Breast epithelium (tissue), 4 donors: ENCODE results near the gene CENPM. TPM values are rescaled to one million over a fixed set of nuclear protein-coding genes. Genes with fewer than 3 reads are reported as not detected.

Experiments
- DNase-seq, 2 donors: peaks; one replicate each; pipeline ENCODE4 v3.0.0-alpha.2; 2019; ENCODE audit warnings: low spot score in 2 of 2
- H3K27ac ChIP-seq, 2 donors: fragments of 200-600 bp; sonication (generic) in 1 of 2; one replicate each; pipeline ENCODE4 v1.5.1; 2016 to 2019; ENCODE audit warnings: mild to moderate bottlenecking in 1 of 2
- H3K27me3 ChIP-seq, 2 donors: fragments of 200-600 bp; sonication (generic) in 1 of 2; one replicate each; pipeline versions ENCODE4 v1.5.1 to v1.6.0; 2017 to 2019; ENCODE audit warnings: control low read depth in 1 of 2, mild to moderate bottlenecking in 1 of 2
- H3K36me3 ChIP-seq: fragments of 200-600 bp; one replicate; pipeline ENCODE4 v1.5.1; 2019
- H3K4me1 ChIP-seq, 2 donors: fragments of 200-600 bp; sonication (generic); one replicate each; pipeline ENCODE4 v1.5.1; 2016 to 2019; ENCODE audit warnings: control low read depth in 1 of 2
- H3K4me3 ChIP-seq, 3 donors: fragments of 200-600 bp; sonication (generic); 1 replicate in 2 of 3; 2 replicates in 1 of 3; pipeline ENCODE4 v1.5.1; 2016 to 2019; ENCODE audit warnings: mild to moderate bottlenecking in 3 of 3, moderate library complexity in 2 of 3
- H3K9me3 ChIP-seq, 2 donors: fragments of 200-600 bp; sonication (generic) in 1 of 2; one replicate each; pipeline ENCODE4 v1.5.1; 2016 to 2019; ENCODE audit warnings: control low read depth in 1 of 2
- CTCF ChIP-seq, 3 donors: fragments of 450-650 bp; IDR thresholded peaks; one replicate each; pipeline ENCODE4 v1.5.1; 2016 to 2017; ENCODE audit warnings: antibody characterized with exemption in 3 of 3, mild to moderate bottlenecking in 3 of 3, moderate library complexity in 3 of 3
- POLR2A ChIP-seq: fragments of 450-650 bp; IDR thresholded peaks from one replicate; pipeline ENCODE4 v1.6.1; 2016; ENCODE audit warnings: antibody characterized with exemption, mild to moderate bottlenecking, moderate library complexity
- POLR2AphosphoS5 ChIP-seq, 3 donors: sonication (generic); formaldehyde crosslinking; IDR thresholded peaks; one replicate each; pipeline ENCODE4 v1.6.1; 2017; ENCODE audit warnings: antibody characterized with exemption in 3 of 3
- intact Hi-C: fragments of 100-400 bp; cut with DNase I; formaldehyde crosslinking; loops from one replicate; pipeline ENCODE4 v1.15.1; 2023; ENCODE audit warnings: low total_unique reads
- total RNA-seq, 3 donors: library from RNA; depleted of rRNA; stranded (reverse); fragments of >200 nt; gene quantifications; one replicate each; pipeline ENCODE4 v1.1.0, GENCODE V29; 2016

The CENPM gene
- total RNA-seq, 3 donors from 2014 or later, result 1.5 to 2.9 (median 1.9) TPM

DNA sequence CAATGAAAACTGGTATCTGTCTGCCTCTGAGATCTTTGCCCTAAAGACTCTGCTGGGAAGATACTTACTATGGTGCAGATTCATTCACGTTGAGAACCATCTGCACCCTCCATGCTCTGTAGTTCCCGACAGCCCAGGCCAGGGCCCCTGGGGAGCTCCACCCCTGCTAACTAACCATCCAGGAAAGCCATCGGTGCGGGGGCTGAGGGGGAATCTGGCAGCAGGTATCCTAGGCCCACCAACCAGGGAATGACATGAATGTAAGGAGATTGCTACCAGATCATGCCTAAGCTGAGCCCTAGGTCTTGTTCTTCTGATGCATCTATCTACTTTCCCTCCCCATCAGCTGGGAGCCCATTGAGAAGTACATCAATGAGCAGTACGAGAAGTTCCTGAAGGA is 40.3 kb upstream of the CENPM start:
- no peaks in the 10 kb centered on the region for H3K27me3 ChIP-seq
- H3K4me1 ChIP-seq, result peaks cover 0 to 4% of the 10 kb centered on the region in 2 donors
- DNase-seq, result no peak
- no peaks in the 10 kb centered on the region for H3K9me3 ChIP-seq
- H3K36me3 ChIP-seq, result no peaks in the 10 kb centered on the region
- no peak overlapping the region for H3K4me3 ChIP-seq
- no peak for TF ChIP-seq CTCF (IDR thresholded peaks at IDR 0.05)
- no peak for TF ChIP-seq POLR2AphosphoS5 (IDR thresholded peaks at IDR 0.05)
- TF ChIP-seq POLR2A, result no peak
- intact Hi-C loops, result no loop called here
- no peak overlapping the region for H3K27ac ChIP-seq

DNA sequence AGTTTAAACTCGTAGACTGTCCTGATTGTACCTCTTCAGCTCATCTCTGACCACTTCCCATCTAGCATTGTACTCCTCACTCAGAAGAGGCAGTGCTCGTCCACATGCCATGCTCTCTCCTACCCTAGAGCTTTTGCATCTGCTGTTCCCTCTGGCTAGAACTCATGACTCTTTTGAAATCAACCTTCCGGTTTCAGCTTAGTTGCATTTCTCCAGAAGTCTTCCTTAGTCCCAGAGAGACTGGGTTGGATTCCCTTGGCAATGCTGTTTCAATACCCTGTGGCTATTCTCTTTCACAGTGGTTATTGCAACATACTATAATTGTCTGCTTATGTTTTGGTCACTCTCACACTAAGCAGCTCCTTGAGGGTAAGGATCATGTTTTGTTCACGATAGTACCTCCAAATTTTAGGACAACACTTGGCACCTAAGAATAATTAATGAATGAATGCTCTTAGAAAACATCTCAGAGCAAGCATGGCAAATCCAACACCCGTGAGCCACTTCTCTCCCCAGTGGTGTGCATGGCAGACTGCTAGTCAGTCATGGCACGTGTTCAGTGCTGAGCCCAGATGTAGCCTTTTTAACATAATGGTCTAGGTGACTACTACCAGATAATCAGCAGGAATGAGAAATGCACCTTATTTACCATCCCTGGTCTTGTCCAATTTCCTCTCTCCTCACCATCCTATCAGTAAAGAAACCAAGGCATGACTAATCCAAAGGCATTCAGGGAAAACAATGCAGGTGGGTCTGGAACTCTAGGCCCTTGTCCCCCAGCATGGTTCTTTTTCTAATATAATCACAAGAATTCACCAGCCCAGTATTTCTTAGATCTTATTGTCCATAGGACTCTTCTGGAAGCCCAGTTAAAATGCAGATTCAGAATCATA is 36.8 kb upstream of the CENPM start:
- DNase-seq, result no peak
- intact Hi-C loops, result no loop called here

GRCh38 chr22:41982865-41983264 is 35.9 kb upstream of the CENPM start:
- no peaks in the 10 kb centered on the region for H3K27me3 ChIP-seq
- H3K27ac ChIP-seq, result peak overlapping the region in 1 of 2 donors; percentile 56
- no peak for DNase-seq
- H3K36me3 ChIP-seq, result no peaks in the 10 kb centered on the region
- no peaks in the 10 kb centered on the region for H3K9me3 ChIP-seq
- intact Hi-C loops, result no loop called here
- H3K4me3 ChIP-seq, result no peak overlapping the region
- TF ChIP-seq POLR2AphosphoS5 (IDR thresholded peaks at IDR 0.05) (no peak), CTCF (IDR thresholded peaks at IDR 0.05) (no peak), POLR2A (no peak)
- peaks cover 0 to 4% of the 10 kb centered on the region in 2 donors for H3K4me1 ChIP-seq

More for the DNA sequence above, 36.8 kb upstream of the CENPM start:
- no peaks in the 10 kb centered on the region for H3K9me3 ChIP-seq
- H3K27me3 ChIP-seq, result no peaks in the 10 kb centered on the region
- H3K36me3 ChIP-seq, result no peaks in the 10 kb centered on the region
- H3K27ac ChIP-seq, result peak overlapping the region in 1 of 2 donors; percentile 56
- no peak for TF ChIP-seq POLR2A
- TF ChIP-seq CTCF (IDR thresholded peaks at IDR 0.05), result no peak
- TF ChIP-seq POLR2AphosphoS5 (IDR thresholded peaks at IDR 0.05), result no peak
- H3K4me1 ChIP-seq, result peaks cover 0 to 4% of the 10 kb centered on the region in 2 donors
- no peak overlapping the region for H3K4me3 ChIP-seq

DNA sequence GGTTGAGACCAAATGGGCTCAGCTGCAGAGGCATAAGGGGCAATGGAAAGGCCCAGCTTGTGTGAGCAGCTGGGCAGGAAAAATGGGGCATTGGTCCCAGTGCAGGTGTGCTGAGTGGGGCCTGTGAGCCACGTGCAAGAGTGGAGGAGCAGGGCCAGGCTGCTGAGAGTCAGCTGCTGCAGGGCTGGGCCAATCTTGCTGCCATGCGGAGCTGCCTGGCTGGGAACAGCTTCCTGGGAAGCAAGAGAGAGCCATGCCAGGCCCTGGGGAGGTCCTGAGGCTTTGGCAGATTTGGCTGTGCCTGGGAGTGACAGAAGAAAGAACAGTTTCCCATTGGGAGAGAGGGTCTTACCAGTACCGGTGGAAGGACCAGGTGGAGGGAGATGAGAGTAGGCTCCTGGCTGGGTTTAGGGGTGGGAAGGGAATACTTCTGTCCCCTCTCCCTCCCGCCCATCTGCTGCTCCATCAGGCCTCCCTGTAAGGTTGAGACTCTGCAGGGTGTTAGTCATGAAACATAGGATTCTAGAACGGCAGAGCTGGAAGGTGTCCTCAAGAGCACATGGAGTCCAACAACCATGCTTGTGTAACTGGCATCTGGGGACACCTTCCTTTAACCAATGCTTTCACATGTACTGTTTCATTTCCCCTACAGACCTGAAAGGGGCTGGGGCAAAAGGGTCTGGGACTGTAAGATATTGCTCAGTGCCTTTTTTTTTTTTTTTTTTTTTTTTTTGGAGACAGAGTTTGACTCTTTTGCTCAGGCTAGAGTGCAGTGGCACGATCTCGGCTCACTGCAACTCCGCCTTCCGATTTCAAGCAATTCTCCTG is 32.7 kb upstream of the CENPM start:
- Histone ChIP-seq H3K4me3 (no peak overlapping the region), H3K27ac (no peak overlapping the region)
- TF ChIP-seq POLR2A, result no peak
- no peak for TF ChIP-seq POLR2AphosphoS5 (IDR thresholded peaks at IDR 0.05)
- TF ChIP-seq CTCF (IDR thresholded peaks at IDR 0.05), result no peak

More for the DNA sequence above, 32.7 kb upstream of the CENPM start:
- peaks cover 0 to 10% of the 10 kb centered on the region in 2 donors for H3K4me1 ChIP-seq
- H3K9me3 ChIP-seq, result no peaks in the 10 kb centered on the region
- DNase-seq, result no peak
- intact Hi-C loops, result no loop called here
- peaks cover 0 to 4% of the 10 kb centered on the region in 2 donors for H3K27me3 ChIP-seq
- H3K36me3 ChIP-seq, result no peaks in the 10 kb centered on the region
